Bronchial epithelial cell (primary cell): ENCODE data around the gene KRT72. TPM values are rescaled to one million over a fixed set of nuclear protein-coding genes. Genes with fewer than 3 reads are reported as not detected.

Experiments
- DNase-seq: peaks from one replicate; pipeline ENCODE4 v3.0.0-alpha.2; 2010; ENCODE audit warnings: low read depth
- FAIRE-seq: peaks from 2 replicates; lab custom pipeline; 2011; peaks lifted over from hg19 to GRCh38; lab: Jason Lieb, UNC
- H3K27me3 ChIP-seq: 2 replicates; pipeline ENCODE4 v1.5.1; 2011; ENCODE audit warnings: low read length; ENCODE audit not compliant: control insufficient read depth, insufficient read depth
- H3K36me3 ChIP-seq: 2 replicates; pipeline ENCODE4 v1.5.1; 2011; ENCODE audit warnings: low read length; ENCODE audit not compliant: control insufficient read depth, insufficient read depth
- H3K4me3 ChIP-seq: 2 replicates; pipeline ENCODE4 v1.5.1; 2011; ENCODE audit warnings: mild to moderate bottlenecking, low read depth, low read length, control low read depth
- total RNA-seq: library from RNA; depleted of rRNA; stranded (reverse); fragments of >200 nt; gene quantifications from 2 replicates; pipeline ENCODE4 v1.2.1, GENCODE V29; 2014
- TF ChIP-seq, protein P1 (sequence below): IDR thresholded peaks from 2 replicates; pipeline ENCODE4 v1.5.1; 2011; ENCODE audit warnings: mild to moderate bottlenecking, moderate library complexity, low read length, control low read depth, inconsistent platforms; ENCODE audit not compliant: insufficient read depth, severe bottlenecking

Gene KRT72
- total RNA-seq, 1 donor from 2014 or later = not detected

DNA sequence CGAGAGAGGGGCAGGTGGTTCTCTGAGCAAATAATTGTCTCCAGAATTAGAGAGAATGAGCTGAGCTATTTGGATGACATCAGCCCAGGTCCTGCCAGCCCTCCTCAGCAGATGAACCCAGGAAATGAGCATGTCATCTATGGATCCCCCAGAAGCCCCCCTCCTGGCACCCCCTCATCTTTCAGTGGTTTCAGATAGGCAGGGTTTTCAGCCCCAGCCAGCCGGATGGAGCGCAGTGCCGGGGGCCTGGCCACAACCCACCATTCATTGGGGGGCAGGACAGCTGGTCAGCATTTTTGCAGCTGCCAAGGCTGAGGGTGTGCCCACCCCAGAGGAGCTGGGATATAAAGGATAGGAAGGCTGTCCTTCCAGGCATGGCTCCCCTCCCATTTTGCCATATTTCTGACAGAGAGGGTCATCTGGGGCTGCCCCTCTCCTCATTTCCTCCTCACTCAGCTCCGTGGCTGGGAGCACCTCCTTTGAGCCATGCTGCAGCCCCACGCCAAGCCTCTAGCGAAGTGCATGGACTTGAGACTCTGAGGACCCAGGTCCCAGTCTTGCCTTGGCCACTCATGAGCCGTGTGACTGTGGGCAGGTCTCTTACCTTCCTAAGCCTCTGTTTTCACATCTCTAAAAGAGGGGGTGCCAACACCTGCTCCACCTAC lies 42.4 kb downstream of the KRT72 start:
- H3K36me3 ChIP-seq = no peaks in the 10 kb centered on the region
- no peak overlapping the region for H3K4me3 ChIP-seq
- DNase-seq (no peak), FAIRE-seq (no peak)
- no peaks in the 10 kb centered on the region for H3K27me3 ChIP-seq
- TF ChIP-seq, protein P1, sequence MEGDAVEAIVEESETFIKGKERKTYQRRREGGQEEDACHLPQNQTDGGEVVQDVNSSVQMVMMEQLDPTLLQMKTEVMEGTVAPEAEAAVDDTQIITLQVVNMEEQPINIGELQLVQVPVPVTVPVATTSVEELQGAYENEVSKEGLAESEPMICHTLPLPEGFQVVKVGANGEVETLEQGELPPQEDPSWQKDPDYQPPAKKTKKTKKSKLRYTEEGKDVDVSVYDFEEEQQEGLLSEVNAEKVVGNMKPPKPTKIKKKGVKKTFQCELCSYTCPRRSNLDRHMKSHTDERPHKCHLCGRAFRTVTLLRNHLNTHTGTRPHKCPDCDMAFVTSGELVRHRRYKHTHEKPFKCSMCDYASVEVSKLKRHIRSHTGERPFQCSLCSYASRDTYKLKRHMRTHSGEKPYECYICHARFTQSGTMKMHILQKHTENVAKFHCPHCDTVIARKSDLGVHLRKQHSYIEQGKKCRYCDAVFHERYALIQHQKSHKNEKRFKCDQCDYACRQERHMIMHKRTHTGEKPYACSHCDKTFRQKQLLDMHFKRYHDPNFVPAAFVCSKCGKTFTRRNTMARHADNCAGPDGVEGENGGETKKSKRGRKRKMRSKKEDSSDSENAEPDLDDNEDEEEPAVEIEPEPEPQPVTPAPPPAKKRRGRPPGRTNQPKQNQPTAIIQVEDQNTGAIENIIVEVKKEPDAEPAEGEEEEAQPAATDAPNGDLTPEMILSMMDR = no peak

DNA sequence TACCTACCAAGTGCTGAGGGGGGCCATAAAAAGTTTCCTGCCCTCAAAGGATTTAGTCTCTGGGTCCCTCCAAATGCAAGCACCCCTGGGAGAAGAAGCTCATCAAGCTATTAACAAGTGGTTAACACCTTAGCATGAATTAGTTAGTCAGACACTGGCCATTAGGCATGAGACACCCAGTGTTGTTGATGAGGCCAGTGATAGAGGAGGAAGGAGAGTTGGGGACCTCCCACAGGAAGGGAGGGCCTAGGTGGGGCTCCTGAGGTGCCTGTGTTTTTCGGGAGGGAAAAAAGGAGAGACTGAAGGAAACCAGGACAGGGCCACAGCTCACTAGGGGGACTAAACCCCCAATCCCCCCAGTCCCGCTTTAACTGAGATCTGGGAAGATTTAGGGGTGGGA lies 43.8 kb downstream of the KRT72 start:
- DNase-seq (no peak), FAIRE-seq (no peak)
- Histone ChIP-seq H3K27me3 (no peaks in the 10 kb centered on the region), H3K36me3 (no peaks in the 10 kb centered on the region), H3K4me3 (no peak overlapping the region)
- TF ChIP-seq, protein P1 = no peak

DNA sequence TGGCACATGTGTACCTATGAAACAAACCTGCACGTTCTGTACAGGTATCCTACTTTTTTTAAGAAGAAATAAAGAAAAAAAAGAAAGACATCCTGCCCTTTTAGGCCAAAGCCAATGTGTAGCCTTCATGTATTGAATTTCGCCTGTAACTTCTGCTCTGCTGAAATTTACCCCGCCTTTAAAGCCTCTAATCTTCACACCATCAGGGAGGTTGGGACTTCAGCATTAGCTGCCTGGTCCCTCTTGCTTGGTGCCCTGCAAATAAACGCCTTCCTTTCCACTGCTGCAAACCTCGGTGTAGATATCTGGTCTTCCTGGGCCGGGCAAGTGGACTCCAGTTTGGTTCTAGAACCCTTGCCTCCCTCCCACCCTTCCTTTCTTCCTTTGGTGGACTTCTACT lies 45.7 kb downstream of the KRT72 start:
- Histone ChIP-seq H3K27me3 (no peaks in the 10 kb centered on the region), H3K36me3 (no peaks in the 10 kb centered on the region), H3K4me3 (no peak overlapping the region)
- no peak for FAIRE-seq
- DNase-seq = no peak
- TF ChIP-seq, protein P1 = no peak

DNA sequence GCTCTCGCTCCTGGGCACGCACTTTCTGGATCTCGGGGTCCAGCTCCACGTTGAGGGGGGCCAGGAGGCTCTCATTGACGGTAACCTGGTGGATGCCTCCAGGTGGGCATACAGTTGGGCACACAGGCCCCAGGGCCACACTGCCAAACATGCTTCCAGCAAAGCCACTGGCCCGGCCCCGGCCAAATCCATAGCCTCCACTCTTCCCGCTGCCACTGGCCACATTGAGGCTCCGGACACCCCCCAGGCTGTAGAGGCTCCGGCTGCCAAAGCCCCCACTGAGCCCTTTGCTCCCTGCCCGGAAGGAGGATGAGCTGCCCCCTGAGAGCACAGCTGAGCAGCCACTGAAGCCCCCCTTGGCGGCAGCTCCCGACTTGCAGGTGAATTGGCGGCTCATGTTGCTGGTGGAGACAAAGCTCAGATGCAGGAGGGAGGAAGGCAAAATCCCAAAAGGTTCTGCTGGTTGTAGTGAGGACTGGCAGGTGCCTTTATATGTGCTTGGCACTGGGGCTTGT lies 48.5 kb downstream of the KRT72 start, which contains the start of gene KRT71:
KRT71 (minus strand) TSS at position 465 of the 515 bp plus-strand sequence; CDS start at position 397, 68 bp downstream.
- DNase-seq (no peak), FAIRE-seq (no peak)
- no peaks in the 10 kb centered on the region for H3K27me3 ChIP-seq
- H3K36me3 ChIP-seq = no peaks in the 10 kb centered on the region
- TF ChIP-seq, protein P1 = no peak
- no peak within 1 kb of the TSS for H3K4me3 ChIP-seq

DNA sequence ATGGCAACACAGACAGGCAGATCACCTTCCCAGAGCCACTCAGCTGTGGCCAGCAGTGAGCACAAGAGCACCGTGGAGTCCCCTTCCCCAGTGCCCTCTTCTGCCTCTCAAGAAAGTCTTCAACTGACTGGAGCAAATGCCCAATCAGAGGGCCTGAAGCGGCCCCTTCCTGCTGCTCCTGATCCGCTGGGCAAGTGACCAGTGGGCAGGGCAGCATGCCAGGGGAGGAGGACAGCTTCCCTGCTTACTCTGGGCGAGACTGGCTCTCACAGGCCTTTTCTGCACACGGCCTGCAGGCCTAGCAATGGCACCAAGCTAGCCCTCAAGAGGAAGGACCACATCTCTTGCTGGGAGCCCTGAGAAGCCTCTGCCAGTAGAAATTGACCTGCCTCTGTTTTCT lies 49.2 kb downstream of the KRT72 start:
- Histone ChIP-seq H3K36me3 (no peaks in the 10 kb centered on the region), H3K27me3 (no peaks in the 10 kb centered on the region), H3K4me3 (no peak overlapping the region)
- FAIRE-seq (no peak), DNase-seq (no peak)
- TF ChIP-seq, protein P1 = no peak
